Left ventricle myocardium inferior (tissue), 1 donor: ENCODE measurements around the gene RNPC3. TPM values are rescaled to one million over a fixed set of nuclear protein-coding genes. Genes with fewer than 3 reads are reported as not detected.
A peak's percentile ranks its signal among the peaks of the same experiment; 100 is the strongest.

Source experiments
- DNase-seq: peaks from one replicate; pipeline ENCODE4 v3.0.0-alpha.2; 2020
- H3K27ac ChIP-seq: fragments of 200-600 bp; replicated peaks from 2 replicates; pipeline ENCODE4 v1.8.0; 2021
- H3K27me3 ChIP-seq: fragments of 200-600 bp; 2 replicates; pipeline ENCODE4 v1.8.0; 2021; ENCODE audit warnings: low read depth
- H3K36me3 ChIP-seq: fragments of 200-600 bp; 2 replicates; pipeline ENCODE4 v1.8.0; 2021
- H3K4me1 ChIP-seq: fragments of 200-600 bp; 2 replicates; pipeline ENCODE4 v1.8.0; 2021
- H3K4me3 ChIP-seq: fragments of 200-600 bp; 2 replicates; pipeline ENCODE4 v1.8.0; 2021; ENCODE audit warnings: mild to moderate bottlenecking, moderate library complexity
- H3K9me3 ChIP-seq: fragments of 200-600 bp; replicated peaks from 2 replicates; pipeline ENCODE4 v1.8.0; 2021
- intact Hi-C: fragments of 100-400 bp; cut with micrococcal nuclease; formaldehyde crosslinking; loops from one replicate; pipeline ENCODE4 v1.11.0; 2022
- total RNA-seq: library from RNA; stranded (reverse); fragmentation: NEBNext Ultra II Directional; extraction: Animal tissue kit (Norgen Biotek cat#: 25700); gene quantifications from one replicate; pipeline ENCODE4 v1.2.1, GENCODE V29; 2021
- TF ChIP-seq, protein P1 (sequence below): fragments of 200-600 bp; IDR thresholded peaks from 2 replicates; pipeline ENCODE4 v1.8.0; 2021; ENCODE audit warnings: antibody characterized with exemption, mild to moderate bottlenecking, borderline replicate concordance
- donor health status: DM: no; HTN: yes; CAD: no; lungs with severe emphysema.

RNPC3 gene
- total RNA-seq, 1 donor from 2014 or later: 21.3 TPM

DNA sequence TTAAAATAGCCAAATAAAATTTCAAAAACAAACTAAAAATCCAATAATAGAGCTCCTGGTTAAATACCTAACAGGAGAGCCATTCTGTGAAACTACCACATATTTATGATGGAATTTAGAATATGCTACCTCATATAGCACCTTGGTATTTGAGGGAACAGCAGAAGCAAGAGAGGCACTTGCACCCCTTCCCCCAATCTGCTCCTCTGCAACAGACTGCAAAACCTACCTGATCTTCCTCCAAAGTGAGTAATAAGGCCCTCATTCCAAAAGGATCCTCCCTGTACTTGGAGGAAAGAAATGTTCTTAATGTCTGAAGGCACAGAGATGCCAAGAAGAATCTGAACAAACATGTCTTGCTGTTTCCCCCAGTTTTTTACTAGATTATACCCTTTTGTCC is 28.1 kb upstream of the RNPC3 start:
- no peak overlapping the region for H3K4me3 ChIP-seq
- H3K27ac ChIP-seq: no peak overlapping the region
- intact Hi-C loops: no loop called here
- no peaks in the 10 kb centered on the region for H3K4me1 ChIP-seq
- no peaks in the 10 kb centered on the region for H3K27me3 ChIP-seq
- no peaks in the 10 kb centered on the region for H3K36me3 ChIP-seq
- no peaks in the 10 kb centered on the region for H3K9me3 ChIP-seq
- DNase-seq: no peak
- TF ChIP-seq, protein P1, sequence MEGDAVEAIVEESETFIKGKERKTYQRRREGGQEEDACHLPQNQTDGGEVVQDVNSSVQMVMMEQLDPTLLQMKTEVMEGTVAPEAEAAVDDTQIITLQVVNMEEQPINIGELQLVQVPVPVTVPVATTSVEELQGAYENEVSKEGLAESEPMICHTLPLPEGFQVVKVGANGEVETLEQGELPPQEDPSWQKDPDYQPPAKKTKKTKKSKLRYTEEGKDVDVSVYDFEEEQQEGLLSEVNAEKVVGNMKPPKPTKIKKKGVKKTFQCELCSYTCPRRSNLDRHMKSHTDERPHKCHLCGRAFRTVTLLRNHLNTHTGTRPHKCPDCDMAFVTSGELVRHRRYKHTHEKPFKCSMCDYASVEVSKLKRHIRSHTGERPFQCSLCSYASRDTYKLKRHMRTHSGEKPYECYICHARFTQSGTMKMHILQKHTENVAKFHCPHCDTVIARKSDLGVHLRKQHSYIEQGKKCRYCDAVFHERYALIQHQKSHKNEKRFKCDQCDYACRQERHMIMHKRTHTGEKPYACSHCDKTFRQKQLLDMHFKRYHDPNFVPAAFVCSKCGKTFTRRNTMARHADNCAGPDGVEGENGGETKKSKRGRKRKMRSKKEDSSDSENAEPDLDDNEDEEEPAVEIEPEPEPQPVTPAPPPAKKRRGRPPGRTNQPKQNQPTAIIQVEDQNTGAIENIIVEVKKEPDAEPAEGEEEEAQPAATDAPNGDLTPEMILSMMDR: no peak

DNA sequence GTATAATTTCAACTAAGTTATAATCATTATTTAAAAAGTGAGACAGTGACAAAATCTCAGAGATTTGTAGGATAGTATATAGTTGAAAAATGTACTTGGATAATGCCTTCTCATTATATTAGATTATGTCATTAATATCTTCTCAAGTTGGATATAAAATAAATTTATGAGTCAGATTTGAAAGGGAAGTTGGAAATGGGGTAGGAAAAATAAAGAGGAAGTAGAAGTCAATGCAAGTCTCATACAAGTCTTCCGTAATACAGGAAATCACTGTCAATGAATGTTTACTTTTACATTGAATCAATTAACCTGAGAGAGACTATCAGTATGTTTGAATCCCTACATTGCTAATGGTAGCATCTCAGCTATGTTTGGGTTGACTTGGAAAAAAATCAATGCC is 16.2 kb upstream of the RNPC3 start:
- H3K9me3 ChIP-seq: peaks cover 6% of the 10 kb centered on the region
- peaks cover 8% of the 10 kb centered on the region for H3K36me3 ChIP-seq
- H3K4me1 ChIP-seq: no peaks in the 10 kb centered on the region
- H3K4me3 ChIP-seq: no peak overlapping the region
- H3K27me3 ChIP-seq: no peaks in the 10 kb centered on the region
- intact Hi-C loops: no loop called here
- no peak overlapping the region for H3K27ac ChIP-seq
- DNase-seq: no peak
- TF ChIP-seq, protein P1: no peak

DNA sequence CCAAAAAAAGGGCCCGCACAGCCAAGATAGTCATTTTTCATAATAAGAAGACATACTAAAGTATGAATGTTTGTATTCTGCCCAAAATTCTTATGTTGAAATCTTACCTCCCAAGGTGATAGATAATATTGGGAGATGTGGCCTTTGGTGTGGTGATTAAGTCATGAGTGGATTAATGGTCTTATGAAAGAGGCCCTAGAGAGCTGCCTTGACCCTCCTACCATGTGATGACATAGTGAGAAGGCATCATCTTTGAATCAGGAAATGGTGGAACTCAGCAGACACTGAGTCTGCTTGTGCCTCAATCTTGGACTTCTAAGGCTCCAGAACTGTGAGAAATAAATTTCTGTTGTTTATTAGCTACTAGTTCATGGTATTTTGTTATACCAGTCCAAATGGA is 11.8 kb upstream of the RNPC3 start:
- Histone ChIP-seq H3K27ac (no peak overlapping the region), H3K4me1 (no peaks in the 10 kb centered on the region), H3K27me3 (no peaks in the 10 kb centered on the region), H3K4me3 (no peak overlapping the region), H3K9me3 (peaks cover 6% of the 10 kb centered on the region), H3K36me3 (peaks cover 8% of the 10 kb centered on the region)
- DNase-seq: no peak
- intact Hi-C loops: no loop called here
- TF ChIP-seq, protein P1: no peak

DNA sequence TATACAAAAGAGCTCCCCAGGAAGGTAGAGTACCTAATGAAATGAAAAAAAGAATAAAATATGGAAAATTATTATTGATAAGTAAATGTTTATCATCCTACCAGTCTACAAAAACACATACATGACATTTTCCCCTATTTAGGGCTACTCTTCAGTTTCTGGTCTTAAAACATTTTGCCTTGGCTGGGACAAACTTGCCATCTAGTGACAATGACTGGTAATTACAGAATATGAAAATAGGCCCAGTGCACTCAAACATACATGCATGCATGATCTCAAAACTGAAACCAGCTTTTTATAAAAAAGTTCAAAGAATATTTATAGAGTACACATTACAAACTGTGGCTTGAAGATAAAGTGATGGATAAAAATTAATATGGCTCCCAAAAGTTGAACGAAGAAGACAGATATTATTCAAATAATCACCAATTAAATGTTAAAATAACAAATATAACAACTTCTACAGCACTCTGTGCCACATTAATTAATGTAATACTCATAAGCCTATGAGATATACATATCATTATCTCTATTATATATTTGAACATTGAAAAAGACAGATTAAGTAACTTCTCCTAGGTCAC is 10.5 kb upstream of the RNPC3 start:
- intact Hi-C loops: no loop called here

DNA sequence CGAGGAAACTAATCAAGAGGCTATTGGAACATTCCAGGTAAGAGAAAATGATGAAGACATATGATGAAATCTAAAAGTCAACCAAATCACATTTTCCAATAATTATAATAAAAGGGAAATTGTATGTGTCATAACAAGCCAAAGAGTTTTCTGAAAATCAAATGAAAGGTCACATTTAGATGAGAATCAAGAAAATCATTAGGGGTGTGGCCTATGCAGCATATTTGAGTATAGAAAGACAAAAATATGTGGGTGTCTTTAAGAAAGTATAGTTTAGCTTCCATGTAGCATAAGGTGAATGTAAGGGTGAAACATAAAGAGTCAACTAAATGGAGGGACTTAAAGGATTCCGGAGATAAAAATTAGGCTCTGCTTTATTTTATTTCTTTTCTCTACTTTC is 9.2 kb upstream of the RNPC3 start:
- Histone ChIP-seq H3K36me3 (no peaks in the 10 kb centered on the region), H3K27me3 (no peaks in the 10 kb centered on the region), H3K27ac (no peak overlapping the region), H3K4me3 (no peak overlapping the region), H3K9me3 (peaks cover under 1% of the 10 kb centered on the region), H3K4me1 (peaks cover 3% of the 10 kb centered on the region)
- DNase-seq: no peak
- TF ChIP-seq, protein P1: no peak
- intact Hi-C loops: no loop called here

More for the DNA sequence above, 10.5 kb upstream of the RNPC3 start:
- Histone ChIP-seq H3K27ac (no peak overlapping the region), H3K36me3 (peaks cover 8% of the 10 kb centered on the region), H3K4me3 (no peak overlapping the region), H3K27me3 (no peaks in the 10 kb centered on the region), H3K9me3 (peaks cover 6% of the 10 kb centered on the region), H3K4me1 (peaks cover 1% of the 10 kb centered on the region)
- TF ChIP-seq, protein P1: peak; percentile 81
- no peak for DNase-seq
